RWPE2 (cell line): ENCODE measurements around the gene TFPI.

Source experiments
- ATAC-seq: fragments of 200-7000 bp; cut with Tn5 transposase; 3 replicates; pipeline ENCODE4 v1.9.1; 2021; ENCODE audit warnings: low read depth
- DNase-seq: peaks from one replicate; pipeline ENCODE4 v3.0.0-alpha.2; 2020; ENCODE audit warnings: low spot score
- H3K27ac ChIP-seq: fragments of 450-650 bp; 2 replicates; pipeline ENCODE4 v1.5.1; 2017; ENCODE audit warnings: mild to moderate bottlenecking; ENCODE audit not compliant: poor library complexity, severe bottlenecking
- H3K27me3 ChIP-seq: fragments of 250-450 bp; sonication (Bioruptor Pico); 2 replicates; pipeline ENCODE4 v1.5.1; 2021; ENCODE audit warnings: mild to moderate bottlenecking, moderate library complexity; ENCODE audit not compliant: insufficient read depth, poor library complexity, severe bottlenecking
- H3K36me3 ChIP-seq: fragments of 250-450 bp; sonication (Bioruptor Pico); 2 replicates; pipeline ENCODE4 v1.5.1; 2020; ENCODE audit warnings: low read depth, mild to moderate bottlenecking, moderate library complexity
- H3K4me1 ChIP-seq: fragments of 250-450 bp; sonication (Bioruptor Pico); 2 replicates; pipeline ENCODE4 v1.5.1; 2021; ENCODE audit warnings: mild to moderate bottlenecking, moderate library complexity; ENCODE audit not compliant: insufficient read depth, poor library complexity, severe bottlenecking
- H3K4me3 ChIP-seq: fragments of 250-450 bp; sonication (Bioruptor Pico); 2 replicates; pipeline ENCODE4 v1.5.1; 2021; ENCODE audit warnings: mild to moderate bottlenecking, moderate library complexity; ENCODE audit not compliant: severe bottlenecking
- H3K9me3 ChIP-seq: fragments of 250-450 bp; sonication (Bioruptor Pico); 2 replicates; pipeline ENCODE4 v1.5.1; 2021; ENCODE audit warnings: mild to moderate bottlenecking, moderate library complexity; ENCODE audit not compliant: severe bottlenecking
- CTCF ChIP-seq: fragments of 450-650 bp; IDR thresholded peaks from one replicate; pipeline ENCODE4 v1.5.1; 2017; ENCODE audit warnings: mild to moderate bottlenecking, moderate library complexity; ENCODE audit not compliant: poor library complexity, severe bottlenecking

TFPI gene

GRCh38 chr2:187483537-187483936, 70.7 kb downstream of the TFPI start:
- Histone ChIP-seq H3K27ac (no peak overlapping the region), H3K27me3 (no peaks in the 10 kb centered on the region), H3K9me3 (no peaks in the 10 kb centered on the region), H3K36me3 (no peaks in the 10 kb centered on the region), H3K4me3 (no peak overlapping the region), H3K4me1 (no peaks in the 10 kb centered on the region)
- ATAC-seq (no peak), DNase-seq (no peak)
- no peak for TF ChIP-seq CTCF

- Histone ChIP-seq H3K36me3 (no peaks in the 10 kb centered on the region), H3K27me3 (no peaks in the 10 kb centered on the region), H3K27ac (no peak overlapping the region), H3K4me1 (no peaks in the 10 kb centered on the region), H3K9me3 (no peaks in the 10 kb centered on the region), H3K4me3 (no peak overlapping the region)
- no peak for DNase-seq
- ATAC-seq = no peak
- TF ChIP-seq CTCF = no peak
These were observed 71.4 kb downstream of the TFPI start for GRCh38 chr2:187482796-187483195.

- TF ChIP-seq CTCF = no peak
These were observed 72.7 kb downstream of the TFPI start for GRCh38 chr2:187481543-187481942.

GRCh38 chr2:187478719-187479118, 75.5 kb downstream of the TFPI start:
- Histone ChIP-seq H3K4me3 (no peak overlapping the region), H3K9me3 (no peaks in the 10 kb centered on the region), H3K4me1 (no peaks in the 10 kb centered on the region), H3K36me3 (no peaks in the 10 kb centered on the region), H3K27ac (no peak overlapping the region), H3K27me3 (no peaks in the 10 kb centered on the region)
- no peak for TF ChIP-seq CTCF
- no peak for ATAC-seq
- no peak for DNase-seq

More at GRCh38 chr2:187481543-187481942, 72.7 kb downstream of the TFPI start:
- H3K9me3 ChIP-seq = no peaks in the 10 kb centered on the region
- no peak overlapping the region for H3K4me3 ChIP-seq
- no peaks in the 10 kb centered on the region for H3K36me3 ChIP-seq
- DNase-seq = no peak
- H3K27ac ChIP-seq = no peak overlapping the region
- H3K4me1 ChIP-seq = no peaks in the 10 kb centered on the region
- no peak for ATAC-seq
- H3K27me3 ChIP-seq = no peaks in the 10 kb centered on the region

- no peaks in the 10 kb centered on the region for H3K36me3 ChIP-seq
- no peaks in the 10 kb centered on the region for H3K27me3 ChIP-seq
- DNase-seq = no peak
- H3K4me1 ChIP-seq = no peaks in the 10 kb centered on the region
- no peak for ATAC-seq
- TF ChIP-seq CTCF = no peak
- H3K9me3 ChIP-seq = no peaks in the 10 kb centered on the region
- no peak overlapping the region for H3K27ac ChIP-seq
- no peak overlapping the region for H3K4me3 ChIP-seq
These were observed 77.2 kb downstream of the TFPI start for GRCh38 chr2:187477051-187477450.
